Pons (tissue), 1 donor: ENCODE measurements around the gene FAM118A.
"Not testable (repeated sequence)": the region's sequence is repeated elsewhere in the genome, so short reads cannot be mapped to it uniquely, and the experiment has no call there.

Source experiments
- DNase-seq: peaks from one replicate; pipeline ENCODE4 v3.0.0-alpha.2; 2016; ENCODE audit warnings: low spot score

The FAM118A gene

DNA sequence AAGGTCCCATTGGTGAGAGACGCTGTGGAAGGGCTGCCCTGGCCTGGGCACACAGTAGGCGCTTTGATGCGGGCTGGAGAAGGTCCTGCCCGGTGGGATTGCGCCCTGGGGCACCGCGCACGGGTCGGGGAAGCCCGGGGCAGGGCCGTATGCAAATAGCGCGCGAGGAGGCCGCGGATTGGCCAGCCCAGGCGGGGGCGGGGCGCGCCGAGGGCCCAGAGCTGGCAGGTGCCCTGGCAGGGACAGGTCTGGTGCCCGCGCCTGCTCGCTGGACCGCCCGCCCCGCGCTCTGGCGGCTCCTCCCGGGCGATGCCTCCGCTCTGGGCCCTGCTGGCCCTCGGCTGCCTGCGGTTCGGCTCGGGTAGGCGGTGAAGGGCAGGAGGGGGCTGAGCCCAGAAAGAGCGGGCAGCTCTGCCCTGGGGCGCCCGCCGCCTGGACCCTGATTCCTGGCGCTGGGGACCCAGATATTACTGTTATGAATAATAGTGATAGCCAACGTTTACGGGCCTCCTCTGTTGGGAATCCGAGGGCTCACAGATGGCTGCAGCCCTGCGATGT lies 24.9 kb upstream of the FAM118A start, which contains the start of gene UPK3A:
Gene UPK3A (plus strand): TSS at position 245 of the 558 bp plus-strand sequence. CDS start 65 bp downstream, at position 310.
- DNase-seq: no peak

DNA sequence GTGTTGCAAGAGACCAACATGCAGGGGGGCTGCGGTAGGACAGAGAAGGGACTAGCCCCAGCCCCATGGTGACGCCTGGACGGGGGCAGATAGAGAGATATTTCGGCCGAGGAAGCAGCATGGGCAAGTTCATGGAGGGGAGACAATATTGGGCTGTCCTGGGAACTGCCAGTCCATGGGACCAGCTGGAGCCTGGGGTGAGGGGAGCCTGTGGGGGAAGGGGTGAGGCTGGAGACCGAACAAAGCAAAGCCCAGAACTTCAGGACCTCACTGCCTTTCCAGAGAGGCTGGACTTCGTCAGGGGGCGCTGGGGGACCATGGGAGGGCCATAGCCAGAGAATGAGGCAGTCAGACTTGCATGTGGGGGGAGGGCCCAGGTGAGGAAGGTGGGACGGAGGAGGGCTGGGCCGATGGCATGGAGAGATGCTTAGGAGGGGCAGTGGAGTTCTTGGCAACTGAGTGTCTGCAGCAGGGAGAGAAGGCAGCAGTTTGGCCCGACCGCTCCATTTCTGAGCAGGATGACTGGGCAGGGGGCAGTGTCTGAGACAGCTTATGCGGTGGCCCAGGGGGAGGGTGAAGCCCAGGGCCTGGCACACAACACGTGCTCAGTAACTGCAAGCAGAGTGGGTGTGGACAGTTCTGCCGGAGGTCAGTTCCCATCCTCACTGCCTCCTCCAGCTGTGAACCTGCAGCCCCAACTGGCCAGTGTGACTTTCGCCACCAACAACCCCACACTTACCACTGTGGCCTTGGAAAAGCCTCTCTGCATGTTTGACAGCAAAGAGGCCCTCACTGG lies 24.3 kb upstream of the FAM118A start:
- no peak for DNase-seq

- no peak for DNase-seq
Observed at GRCh38 chr22:45286854-45287551, 22.7 kb upstream of the FAM118A start.

GRCh38 chr22:45290410-45290936 lies 19.3 kb upstream of the FAM118A start:
- DNase-seq: no peak

DNA sequence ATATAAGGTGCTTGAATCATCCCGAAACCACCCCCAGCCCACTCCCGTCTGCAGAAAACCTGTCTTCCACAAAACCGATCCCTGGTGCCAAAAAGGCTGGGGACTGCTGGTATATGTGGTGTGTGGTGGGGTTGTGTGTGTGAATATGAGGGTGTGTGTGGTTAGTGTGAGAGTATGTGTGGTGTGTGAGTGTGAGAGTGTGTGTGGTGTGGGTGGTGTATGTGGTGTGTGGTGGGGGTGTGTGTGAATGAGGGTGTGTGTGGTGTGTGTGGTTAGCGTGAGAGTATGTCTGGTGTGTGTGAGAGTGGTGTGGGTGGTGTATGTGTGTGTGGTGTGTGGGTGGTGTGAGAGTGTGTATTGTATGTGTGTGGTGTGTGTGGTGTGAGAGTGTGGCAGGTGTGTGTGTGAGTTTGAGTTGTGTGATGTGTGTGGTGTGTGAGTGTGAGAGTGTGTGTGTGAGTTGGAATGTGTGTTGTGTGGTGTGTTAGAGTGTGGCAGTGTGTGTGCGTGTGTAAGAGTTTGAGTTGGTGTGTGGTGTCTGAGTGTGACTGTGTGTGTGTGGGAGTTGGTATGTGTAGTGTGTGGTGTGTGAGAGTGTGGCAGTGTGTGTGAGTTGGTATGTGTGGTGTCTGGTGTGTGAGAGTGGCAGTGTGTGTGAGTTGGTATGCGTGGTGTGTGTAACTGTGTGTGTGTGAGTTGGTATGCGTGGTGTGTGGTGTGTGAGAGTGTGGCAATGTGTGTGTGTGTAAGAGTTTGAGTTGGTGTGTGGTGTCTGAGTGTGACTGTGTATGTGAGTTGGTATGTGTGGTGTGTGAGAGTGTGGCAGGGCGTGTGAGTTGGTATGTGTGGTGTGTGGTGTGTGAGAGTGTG lies 18.4 kb upstream of the FAM118A start:
- no peak for DNase-seq

DNA sequence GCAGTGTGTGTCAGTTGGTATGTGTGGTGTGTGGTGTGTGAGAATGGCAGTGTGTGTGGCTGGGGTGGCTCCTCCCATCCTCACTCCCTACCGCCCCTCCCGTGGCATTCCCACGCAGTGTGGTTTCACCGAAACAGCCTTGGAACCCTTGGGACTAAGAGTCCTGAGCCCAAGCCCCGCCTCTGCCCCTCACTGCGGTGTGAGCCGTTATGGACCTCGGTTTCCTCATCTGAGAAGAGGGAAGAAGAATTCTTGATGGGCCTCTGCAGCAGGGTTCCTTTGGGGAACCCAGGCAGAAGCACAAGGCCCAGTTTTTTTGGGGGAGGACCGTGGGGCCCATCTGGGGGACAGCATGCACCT lies 17.8 kb upstream of the FAM118A start:
- DNase-seq: no peak

- DNase-seq: no peak
Observed at GRCh38 chr22:45292731-45293442, 16.8 kb upstream of the FAM118A start.

- DNase-seq: no peak
Observed at GRCh38 chr22:45294030-45294429, 15.7 kb upstream of the FAM118A start.

GRCh38 chr22:45295004-45295403 lies 14.7 kb upstream of the FAM118A start:
- not testable (repeated sequence) for DNase-seq

- no peak for DNase-seq
Observed at GRCh38 chr22:45295492-45295891, 14.2 kb upstream of the FAM118A start.

DNA sequence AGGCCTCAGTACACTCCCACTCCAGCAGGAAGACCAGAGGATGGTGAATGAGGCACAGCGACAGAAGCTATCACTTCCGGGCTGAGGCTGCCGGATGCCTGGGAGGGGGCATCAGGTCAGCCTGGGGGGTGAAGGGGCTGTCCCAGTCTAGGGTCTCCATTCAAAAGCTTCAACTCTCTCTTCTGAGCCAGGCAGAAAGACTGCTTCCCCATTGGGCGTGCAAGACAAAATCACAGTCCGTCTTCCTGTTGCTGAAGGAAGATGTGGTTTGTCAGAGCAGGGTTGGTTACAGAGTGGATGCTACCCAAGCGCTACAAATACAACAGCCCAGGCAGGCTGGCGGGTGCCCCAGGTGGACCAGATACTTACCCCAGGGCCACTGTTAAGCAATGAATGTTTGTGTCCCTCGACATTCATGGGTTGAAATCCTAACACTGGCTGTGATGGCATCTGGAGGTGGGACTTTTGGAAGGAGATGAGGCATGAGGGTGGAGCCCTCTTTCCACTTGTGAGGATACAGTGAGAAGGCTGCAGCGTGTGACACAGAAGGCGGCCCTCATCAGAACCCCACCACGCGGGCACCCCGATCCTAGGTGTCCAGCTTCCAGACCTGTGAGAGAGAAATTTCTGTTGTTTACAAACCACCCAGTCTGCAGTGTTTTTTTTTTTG lies 13.0 kb upstream of the FAM118A start:
- DNase-seq: no peak

GRCh38 chr22:45298934-45299505 lies 10.7 kb upstream of the FAM118A start:
- no peak for DNase-seq

GRCh38 chr22:45302751-45303150 lies 7.0 kb upstream of the FAM118A start:
- no peak for DNase-seq

DNA sequence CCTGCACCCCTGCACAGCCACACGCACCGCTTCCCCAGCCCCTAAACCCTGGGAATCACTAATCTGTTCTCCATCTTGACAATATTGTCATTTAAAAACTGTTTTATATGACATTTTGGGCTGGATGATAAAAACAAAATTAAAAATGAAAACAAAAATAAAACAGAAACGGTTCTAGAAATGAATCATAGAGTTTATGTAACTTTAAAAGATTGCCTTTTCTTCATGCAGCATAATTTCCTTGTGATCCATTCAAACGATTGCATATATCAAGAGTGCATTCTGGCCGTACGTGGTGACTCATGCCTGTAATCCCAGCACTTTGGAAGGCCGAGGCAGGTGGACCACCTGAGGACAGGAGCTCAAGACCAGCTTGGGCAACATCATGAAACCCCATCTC lies 6.6 kb upstream of the FAM118A start:
- DNase-seq: no peak

GRCh38 chr22:45304971-45305370 lies 4.8 kb upstream of the FAM118A start:
- DNase-seq: no peak

DNA sequence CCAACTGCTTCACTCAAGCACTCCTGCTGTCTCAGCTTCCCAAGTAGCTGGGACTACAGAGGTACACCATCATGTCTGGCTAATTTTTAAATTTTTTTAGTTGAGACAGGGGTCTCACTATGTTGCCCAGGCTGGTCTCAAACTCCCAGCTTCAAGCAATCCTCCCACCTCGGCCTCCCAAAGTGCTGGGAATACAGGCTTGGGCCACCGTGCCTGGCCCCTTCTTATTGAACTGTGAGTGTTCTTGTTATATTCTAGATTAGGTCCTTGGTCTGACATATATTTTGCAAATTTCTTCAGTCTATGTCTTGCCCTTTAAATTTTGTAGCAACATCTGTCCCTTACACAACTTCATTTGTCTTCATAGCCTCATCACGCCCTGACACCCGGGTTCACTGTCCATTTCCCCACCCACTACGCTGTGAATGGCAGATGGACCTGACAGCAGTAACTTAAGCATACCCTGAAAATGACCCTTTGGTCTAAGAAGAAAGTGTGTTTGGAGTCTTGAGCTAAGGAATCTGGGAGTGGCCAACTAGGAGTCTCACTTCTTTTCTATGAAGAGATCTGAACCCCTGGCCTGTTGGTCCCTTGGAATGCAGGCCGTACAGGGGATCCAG lies 4.2 kb upstream of the FAM118A start:
- DNase-seq: no peak

DNA sequence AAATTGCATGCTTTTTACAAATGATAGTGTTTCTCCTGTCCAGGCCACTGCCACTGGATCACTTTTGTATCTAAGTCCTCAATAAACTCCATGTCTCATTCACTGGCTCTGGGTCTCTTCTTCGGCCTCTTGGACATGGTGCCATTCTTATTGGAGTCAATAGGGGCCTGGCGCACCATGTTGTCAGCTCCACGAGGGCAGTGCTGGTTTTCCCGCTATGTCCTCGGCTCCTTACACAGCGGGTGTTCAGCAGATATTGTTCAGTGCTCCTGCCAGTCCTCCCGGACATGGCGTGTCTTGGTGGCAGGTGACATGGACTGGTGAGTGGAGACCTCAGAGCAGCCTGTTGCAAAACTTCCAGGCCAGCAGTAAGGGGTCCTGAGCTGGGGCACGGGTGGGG lies 3.6 kb upstream of the FAM118A start:
- DNase-seq: no peak

GRCh38 chr22:45308391-45308956 lies 1.3 kb upstream of the FAM118A start:
- DNase-seq: no peak

GRCh38 chr22:45308957-45309421 lies 745 bp upstream of the FAM118A start:
- DNase-seq: no peak
